A673 (cell line): ENCODE data around the gene BANP.

Experiments
- CTCF ChIP-seq: fragments of 300-800, 200-600 bp; sonication (generic); conservative IDR thresholded peaks from 2 replicates; pipeline ENCODE4 v1.5.1; 2017; ENCODE audit warnings: low read depth, mild to moderate bottlenecking, antibody characterized with exemption, low read length, moderate library complexity, mixed read lengths
- EZH2 ChIP-seq: fragments of 200-600 bp; sonication (generic); IDR thresholded peaks from 2 replicates; pipeline ENCODE4 v1.6.1; 2017; ENCODE audit warnings: borderline replicate concordance, low read depth, mild to moderate bottlenecking, mixed read lengths, antibody characterized with exemption, low read length; ENCODE audit not compliant: poor library complexity, severe bottlenecking

GRCh38 chr16:88050952-88051660 lies 99.9 kb downstream of the BANP start:
- TF ChIP-seq CTCF (no peak), EZH2 (no peak)
